Medulla oblongata (tissue), 1 donor: ENCODE results near the gene SLC2A4RG.
A peak's percentile ranks its signal among the peaks of the same experiment; 100 is the strongest.

Source experiments
- DNase-seq: peaks from one replicate; pipeline ENCODE4 v3.0.0-alpha.2; 2015; ENCODE audit errors: extremely low spot score

SLC2A4RG gene, protein sequence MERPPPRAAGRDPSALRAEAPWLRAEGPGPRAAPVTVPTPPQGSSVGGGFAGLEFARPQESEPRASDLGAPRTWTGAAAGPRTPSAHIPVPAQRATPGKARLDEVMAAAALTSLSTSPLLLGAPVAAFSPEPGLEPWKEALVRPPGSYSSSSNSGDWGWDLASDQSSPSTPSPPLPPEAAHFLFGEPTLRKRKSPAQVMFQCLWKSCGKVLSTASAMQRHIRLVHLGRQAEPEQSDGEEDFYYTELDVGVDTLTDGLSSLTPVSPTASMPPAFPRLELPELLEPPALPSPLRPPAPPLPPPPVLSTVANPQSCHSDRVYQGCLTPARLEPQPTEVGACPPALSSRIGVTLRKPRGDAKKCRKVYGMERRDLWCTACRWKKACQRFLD

DNA sequence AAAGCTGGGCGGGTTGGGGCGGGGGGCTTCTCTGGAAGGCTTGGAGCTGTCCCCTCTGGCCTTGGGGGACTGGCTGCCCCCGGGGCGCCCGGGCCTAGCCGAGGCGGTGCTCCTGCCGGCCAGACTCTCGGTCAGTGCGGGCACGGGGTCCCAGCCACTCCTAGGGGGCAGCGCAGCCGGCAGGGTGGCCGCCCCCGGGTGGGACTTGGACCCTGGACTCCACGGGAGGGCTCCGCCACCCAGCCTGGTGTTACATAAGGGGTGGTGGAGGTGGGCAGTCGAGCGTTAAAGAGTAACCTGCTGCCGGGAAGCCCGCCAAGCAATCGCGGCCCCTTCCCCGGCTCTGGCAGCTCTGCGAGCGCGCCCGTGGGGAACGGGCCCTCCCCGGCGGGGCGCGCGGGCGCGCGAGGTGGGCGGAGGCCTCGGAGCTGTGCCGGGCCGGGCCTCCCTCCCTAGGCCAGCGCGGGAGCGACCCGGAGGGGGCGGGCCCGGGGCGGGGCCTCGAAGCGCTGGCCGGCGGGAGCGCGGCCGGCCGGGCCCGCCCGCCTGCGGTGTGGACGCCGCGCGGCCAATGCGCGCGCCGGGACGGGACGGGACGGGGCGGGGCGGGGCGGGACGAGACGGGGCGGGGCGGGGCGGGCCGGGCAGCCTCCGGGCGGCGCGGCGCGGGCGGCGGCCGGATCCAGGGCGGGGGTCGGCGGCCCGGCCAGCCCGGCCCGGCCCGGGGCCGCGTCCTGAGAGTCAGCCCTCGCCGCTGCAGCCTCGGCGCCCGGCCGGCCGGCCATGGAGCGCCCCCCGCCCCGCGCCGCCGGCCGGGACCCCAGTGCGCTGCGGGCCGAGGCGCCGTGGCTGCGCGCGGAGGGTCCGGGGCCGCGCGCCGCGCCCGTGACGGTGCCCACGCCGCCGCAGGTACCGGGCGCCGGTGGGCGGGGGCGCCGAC is at the start of gene SLC2A4RG:
Gene SLC2A4RG, plus strand, starts transcription at position 647 of the 940 bp plus-strand sequence. Its CDS starts 137 bp downstream, at position 784.
- peak; percentile 90 for DNase-seq

DNA sequence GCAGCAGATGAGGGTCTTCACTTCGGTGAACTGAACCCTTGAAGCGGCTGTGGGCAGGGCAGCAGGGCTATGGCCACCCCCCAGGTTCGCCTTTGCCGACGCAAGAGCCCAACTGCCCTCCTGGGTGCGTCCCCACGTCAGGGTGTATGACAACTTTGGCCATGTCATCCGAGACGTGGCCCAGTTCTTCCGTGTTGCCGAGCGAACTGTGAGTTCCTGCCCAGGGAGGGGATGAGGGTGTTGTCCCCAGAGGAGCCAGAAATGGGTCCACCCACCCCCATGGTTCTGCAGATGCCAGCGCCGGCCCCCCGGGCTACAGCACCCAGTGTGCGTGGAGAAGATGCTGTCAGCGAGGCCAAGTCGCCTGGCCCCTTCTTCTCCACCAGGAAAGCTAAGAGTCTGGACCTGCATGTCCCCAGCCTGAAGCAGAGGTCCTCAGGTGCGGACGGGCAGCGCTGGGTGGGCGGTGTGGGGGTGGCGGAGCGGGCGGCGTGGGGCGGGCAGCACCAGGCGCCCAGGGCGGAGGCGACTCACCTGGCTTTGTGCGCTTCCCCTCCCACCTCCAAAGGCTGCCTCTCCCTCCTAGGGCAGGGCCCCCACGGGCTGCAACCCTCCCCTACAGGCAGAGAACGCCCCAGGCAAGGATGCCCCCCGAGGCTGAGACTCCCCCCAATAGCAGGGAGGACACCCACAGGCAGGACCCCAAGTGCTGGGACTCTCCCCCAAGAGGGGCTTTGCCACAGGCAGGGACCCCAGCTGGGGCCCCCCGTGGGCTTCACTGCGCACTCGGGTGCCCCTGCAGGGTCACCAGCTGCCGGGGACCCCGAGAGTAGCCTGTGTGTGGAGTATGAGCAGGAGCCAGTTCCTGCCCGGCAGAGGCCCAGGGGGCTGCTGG is 49.3 kb upstream of the SLC2A4RG start:
- DNase-seq = no peak

DNA sequence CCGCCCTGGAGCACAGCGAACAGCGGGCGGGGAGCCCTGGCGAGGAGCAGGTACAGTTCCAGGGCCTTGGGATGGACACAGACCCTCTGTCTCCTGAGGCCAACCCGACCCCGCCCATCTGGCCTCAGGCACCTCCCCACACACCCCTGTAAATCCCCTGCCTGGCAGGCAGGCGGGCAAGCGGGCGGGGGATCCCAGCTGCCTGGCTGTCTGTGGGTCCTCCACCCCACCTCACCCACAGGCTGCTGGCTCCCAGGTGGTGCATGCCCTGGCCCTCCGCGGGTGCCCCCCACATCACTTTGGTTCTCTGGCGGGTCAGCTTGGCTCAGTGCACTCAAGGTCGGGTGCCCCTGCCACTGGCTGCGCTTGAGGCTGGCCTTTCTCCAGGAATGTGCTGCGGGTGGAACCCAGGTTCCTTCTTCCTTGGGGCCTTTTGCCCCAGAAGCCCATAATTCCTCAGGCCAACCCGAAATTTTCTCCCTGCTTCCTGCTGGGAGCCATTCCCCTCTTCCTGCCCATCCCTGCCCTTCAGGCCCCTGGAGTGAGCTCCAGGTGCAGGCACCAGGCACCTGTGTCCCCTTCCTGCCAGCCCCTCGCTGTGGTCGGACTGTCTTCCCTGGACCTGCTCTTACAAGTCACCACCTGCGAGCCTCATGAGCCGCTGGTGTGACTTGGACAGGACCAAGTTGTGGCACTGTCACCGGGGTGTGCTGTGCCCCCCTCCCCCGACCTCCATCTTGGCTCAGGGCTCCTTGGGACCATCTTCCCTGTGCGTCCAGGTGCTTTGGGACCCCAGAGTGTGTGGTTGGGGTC is 48.5 kb upstream of the SLC2A4RG start:
- no peak for DNase-seq

DNA sequence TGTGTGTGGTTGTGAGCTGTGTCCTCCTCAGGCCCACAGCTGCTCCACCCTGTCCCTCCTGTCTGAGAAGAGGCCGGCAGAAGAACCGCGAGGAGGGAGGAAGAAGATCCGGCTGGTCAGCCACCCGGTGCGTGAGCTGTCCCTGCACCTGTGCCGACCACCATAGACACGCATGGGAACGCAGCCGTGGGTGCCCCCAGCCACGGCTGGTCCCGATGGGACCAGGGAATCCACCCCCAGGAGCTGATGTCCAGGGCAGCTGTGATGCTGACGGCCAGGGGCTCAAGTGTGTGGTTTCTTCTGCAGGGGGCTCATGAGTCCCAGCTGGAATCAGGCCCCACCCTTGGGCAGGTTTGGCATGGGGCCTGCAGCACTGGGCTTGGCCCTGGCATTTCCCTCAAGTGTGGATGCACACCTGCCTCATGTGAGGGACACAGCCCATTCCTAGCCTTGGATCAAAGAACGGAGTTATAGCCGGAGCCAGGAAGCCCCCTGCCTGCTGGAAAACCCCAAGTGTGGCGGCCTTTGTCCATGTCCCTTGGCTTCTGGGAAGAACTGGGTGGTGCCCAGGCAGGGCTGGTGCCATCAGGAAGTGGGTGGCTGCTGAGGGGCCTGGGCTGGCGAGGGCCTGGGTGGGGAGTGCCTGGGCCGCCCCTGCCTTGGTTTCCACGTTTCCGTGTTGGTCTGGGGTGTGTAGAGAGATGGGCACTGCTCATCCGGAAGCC is 47.7 kb upstream of the SLC2A4RG start:
- DNase-seq = no peak

DNA sequence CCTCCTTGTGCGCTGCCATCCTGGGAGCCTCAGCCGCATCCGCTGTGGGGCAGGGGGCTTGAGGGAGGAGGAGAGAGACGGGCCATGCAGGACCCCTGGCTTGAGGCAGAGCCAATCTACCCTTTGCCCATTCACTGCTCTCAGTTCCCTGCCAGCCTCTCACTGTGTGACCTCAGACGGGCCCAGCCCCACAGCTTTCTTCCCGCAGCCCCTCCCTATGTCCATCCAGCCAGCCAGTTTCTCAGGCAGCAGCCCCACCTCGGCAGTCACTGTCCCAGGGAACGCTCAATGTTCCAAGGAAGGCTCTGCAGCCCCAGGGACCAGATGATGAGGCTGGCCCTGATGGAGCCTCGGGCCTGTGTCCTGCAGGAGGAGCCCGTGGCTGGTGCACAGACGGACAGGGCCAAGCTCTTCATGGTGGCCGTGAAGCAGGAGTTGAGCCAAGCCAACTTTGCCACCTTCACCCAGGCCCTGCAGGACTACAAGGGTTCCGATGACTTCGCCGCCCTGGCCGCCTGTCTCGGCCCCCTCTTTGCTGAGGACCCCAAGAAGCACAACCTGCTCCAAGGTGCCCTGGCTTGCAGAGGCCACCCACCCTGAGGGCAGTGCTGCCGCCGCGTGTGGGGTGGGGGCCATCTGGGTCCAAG is 47.0 kb upstream of the SLC2A4RG start:
- no peak for DNase-seq

DNA sequence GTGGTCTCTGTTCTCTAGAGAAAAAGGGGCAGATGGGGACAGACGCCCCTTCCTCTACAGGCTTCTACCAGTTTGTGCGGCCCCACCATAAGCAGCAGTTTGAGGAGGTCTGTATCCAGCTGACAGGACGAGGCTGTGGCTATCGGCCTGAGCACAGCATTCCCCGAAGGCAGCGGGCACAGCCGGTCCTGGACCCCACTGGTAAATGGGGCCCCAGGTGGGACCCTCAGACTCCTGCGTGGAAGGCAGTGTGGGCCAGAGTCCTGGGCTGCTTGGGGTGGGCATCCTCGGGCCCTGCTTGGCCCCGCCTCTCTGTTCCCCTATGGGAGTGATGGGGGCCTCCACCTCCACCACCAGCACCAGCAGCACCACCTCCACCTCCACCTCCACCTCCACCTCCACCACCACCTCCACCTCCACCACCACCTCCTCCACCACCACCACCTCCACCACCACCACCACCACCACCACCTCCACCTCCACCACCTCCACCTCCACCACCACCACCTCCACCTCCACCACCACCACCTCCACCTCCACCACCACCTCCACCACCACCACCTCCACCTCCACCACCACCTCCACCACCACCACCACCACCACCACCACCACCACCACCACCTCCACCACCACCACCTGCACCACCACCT is 46.4 kb upstream of the SLC2A4RG start:
- no peak for DNase-seq

DNA sequence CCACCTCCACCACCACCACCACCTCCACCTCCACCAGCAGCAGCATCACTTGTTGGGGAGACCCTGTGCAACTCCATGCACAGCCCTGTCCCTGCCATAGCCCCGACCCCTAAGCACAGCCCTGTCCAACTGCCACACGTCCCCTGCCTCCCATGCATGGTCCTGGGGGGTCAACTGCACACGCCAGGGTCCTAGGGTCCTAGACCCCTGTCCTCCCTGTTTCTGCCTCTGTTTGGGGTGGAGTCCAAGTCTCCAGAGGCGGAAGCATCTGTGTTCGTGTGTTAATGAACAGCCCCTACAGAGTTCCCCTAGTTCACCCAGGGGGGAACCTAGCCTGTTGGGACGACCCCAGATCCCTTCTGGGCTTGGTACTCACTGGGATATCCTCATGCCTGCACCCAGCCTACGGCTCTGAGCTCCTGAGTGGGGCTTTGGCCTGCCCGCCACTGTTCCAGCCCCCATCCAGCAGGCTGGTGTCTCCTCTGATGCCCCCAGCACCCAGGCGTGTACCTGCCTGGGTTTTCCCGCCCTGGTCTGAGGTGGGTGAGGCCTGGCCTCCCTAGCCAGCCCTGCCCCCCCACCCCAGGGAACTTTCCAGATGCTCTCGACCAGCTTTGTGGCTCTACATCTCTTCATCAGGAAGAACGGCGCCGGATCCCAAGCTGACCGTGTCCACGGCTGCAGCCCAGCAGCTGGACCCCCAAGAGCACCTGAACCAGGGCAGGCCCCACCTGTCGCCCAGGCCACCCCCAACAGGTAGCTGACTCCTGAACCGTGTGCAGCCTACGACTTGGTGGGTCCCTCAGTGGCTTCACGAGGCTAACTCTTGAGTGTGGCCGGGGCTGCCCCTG is 45.6 kb upstream of the SLC2A4RG start:
- DNase-seq = no peak

DNA sequence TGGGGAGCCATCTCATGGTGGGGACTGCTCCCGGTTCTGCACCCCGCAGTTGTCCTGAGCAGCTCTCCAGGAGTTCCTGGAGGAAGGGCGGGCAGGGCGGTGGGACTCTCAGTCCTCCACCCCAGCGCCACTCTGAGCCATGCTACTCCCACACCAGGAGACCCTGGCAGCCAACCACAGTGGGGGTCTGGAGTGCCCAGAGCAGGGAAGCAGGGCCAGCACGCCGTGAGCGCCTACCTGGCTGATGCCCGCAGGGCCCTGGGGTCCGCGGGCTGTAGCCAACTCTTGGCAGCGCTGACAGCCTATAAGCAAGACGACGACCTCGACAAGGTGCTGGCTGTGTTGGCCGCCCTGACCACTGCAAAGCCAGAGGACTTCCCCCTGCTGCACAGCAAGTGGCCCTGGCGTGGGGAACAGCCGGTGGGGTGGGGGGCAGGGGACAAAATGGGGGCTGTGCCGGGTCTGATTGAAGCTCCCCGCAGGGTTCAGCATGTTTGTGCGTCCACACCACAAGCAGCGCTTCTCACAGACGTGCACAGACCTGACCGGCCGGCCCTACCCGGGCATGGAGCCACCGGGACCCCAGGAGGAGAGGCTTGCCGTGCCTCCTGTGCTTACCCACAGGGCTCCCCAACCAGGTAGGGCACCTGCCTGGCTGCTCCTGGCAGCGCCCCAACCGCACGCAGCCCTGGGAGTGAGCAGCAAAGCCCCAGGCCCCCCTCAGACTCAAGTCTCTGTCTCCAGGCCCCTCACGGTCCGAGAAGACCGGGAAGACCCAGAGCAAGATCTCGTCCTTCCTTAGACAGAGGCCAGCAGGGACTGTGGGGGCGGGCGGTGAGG is 44.8 kb upstream of the SLC2A4RG start:
- no peak for DNase-seq

DNA sequence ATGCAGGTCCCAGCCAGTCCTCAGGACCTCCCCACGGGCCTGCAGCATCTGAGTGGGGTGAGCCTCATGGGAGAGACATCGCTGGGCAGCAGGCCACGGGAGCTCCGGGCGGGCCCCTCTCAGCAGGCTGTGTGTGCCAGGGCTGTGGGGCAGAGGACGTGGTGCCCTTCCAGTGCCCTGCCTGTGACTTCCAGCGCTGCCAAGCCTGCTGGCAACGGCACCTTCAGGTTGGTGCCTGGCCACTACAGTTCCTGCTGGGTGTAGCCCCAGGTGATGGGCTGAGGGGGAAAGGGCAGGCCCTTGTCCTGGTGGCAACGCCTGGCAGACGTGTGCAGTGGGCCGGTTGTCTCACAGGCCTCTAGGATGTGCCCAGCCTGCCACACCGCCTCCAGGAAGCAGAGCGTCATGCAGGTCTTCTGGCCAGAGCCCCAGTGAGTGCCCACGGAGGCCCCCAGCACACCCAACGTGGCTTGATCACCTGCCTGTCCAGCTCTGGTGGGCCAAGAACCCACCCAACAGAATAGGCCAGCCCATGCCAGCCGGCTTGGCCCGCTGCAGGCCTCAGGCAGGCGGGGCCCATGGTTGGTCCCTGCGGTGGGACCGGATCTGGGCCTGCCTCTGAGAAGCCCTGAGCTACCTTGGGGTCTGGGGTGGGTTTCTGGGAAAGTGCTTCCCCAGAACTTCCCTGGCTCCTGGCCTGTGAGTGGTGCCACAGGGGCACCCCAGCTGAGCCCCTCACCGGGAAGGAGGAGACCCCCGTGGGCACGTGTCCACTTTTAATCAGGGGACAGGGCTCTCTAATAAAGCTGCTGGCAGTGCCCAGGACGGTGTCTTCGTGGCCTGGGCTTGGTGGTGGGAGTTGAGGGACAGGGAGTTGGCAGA is 43.9 kb upstream of the SLC2A4RG start:
- no peak for DNase-seq

DNA sequence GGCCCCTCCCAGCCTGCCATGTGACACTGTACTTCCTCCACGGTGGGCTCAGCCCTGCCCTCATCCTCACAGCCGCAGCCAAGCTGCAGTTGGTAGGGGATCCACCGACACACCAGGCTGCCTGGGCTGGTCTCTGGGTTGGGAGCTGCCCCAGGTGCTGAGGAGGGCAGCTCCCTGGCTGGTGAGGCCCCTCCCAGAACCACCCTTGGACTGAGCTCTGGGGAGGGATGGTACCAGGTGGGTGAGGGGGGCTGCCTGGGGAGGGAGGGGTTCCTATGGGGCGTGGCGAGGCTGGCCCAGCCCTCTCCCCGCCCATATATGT is 43.3 kb upstream of the SLC2A4RG start:
- DNase-seq = no peak

DNA sequence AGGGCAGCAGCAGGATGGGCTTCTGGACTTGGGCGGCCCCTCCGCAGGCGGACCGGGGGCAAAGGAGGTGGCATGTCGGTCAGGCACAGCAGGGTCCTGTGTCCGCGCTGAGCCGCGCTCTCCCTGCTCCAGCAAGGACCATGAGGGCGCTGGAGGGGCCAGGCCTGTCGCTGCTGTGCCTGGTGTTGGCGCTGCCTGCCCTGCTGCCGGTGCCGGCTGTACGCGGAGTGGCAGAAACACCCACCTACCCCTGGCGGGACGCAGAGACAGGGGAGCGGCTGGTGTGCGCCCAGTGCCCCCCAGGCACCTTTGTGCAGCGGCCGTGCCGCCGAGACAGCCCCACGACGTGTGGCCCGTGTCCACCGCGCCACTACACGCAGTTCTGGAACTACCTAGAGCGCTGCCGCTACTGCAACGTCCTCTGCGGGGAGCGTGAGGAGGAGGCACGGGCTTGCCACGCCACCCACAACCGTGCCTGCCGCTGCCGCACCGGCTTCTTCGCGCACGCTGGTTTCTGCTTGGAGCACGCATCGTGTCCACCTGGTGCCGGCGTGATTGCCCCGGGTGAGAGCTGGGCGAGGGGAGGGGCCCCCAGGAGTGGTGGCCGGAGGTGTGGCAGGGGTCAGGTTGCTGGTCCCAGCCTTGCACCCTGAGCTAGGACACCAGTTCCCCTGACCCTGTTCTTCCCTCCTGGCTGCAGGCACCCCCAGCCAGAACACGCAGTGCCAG is 42.8 kb upstream of the SLC2A4RG start, which contains the start of gene TNFRSF6B:
Gene TNFRSF6B, plus strand, starts transcription at position 25 of the 729 bp plus-strand sequence. Its CDS starts 116 bp downstream, at position 141.
- DNase-seq = no peak

DNA sequence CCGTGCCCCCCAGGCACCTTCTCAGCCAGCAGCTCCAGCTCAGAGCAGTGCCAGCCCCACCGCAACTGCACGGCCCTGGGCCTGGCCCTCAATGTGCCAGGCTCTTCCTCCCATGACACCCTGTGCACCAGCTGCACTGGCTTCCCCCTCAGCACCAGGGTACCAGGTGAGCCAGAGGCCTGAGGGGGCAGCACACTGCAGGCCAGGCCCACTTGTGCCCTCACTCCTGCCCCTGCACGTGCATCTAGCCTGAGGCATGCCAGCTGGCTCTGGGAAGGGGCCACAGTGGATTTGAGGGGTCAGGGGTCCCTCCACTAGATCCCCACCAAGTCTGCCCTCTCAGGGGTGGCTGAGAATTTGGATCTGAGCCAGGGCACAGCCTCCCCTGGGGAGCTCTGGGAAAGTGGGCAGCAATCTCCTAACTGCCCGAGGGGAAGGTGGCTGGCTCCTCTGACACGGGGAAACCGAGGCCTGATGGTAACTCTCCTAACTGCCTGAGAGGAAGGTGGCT is 42.2 kb upstream of the SLC2A4RG start:
- DNase-seq = no peak

DNA sequence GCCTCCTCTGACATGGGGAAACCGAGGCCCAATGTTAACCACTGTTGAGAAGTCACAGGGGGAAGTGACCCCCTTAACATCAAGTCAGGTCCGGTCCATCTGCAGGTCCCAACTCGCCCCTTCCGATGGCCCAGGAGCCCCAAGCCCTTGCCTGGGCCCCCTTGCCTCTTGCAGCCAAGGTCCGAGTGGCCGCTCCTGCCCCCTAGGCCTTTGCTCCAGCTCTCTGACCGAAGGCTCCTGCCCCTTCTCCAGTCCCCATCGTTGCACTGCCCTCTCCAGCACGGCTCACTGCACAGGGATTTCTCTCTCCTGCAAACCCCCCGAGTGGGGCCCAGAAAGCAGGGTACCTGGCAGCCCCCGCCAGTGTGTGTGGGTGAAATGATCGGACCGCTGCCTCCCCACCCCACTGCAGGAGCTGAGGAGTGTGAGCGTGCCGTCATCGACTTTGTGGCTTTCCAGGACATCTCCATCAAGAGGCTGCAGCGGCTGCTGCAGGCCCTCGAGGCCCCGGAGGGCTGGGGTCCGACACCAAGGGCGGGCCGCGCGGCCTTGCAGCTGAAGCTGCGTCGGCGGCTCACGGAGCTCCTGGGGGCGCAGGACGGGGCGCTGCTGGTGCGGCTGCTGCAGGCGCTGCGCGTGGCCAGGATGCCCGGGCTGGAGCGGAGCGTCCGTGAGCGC is 41.6 kb upstream of the SLC2A4RG start:
- DNase-seq = no peak

DNA sequence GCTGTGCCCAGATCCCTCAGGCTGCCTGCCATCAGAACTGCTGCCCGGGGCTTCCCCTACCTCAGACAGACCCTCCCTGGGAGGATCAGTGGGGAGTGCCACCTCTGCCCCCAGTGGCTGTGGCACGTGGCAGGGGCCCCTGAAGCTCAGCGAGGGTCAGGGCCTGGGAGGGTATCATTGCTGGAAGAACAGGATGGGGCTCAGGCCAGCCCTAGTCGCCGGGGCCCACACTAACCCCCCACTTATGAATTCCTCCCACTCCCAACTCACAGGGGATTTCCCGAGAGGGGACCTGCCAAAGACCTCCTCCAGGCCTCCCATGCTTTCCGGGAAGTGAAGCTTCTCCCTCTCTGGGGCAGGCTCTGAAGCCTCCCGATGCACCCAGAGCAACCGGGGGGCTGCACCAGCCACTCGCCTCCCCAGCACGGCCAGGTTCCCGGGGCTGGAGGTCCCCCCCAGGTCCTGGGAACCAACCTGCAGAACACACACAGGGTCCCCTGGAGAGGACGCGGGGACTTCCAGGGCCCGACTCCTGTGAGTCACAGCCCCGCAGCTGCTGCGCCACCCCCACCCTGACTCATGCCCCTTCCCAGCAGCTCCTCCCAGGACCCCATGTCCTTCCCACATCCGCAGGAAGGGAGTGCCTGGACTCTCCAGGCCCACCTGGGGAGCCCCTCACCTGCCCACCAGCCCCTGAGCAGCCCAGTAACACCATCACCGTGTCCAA is 40.7 kb upstream of the SLC2A4RG start:
- no peak for DNase-seq
